Measurements from ENCODE around the gene CCL5.

The CCL5 gene

DNA sequence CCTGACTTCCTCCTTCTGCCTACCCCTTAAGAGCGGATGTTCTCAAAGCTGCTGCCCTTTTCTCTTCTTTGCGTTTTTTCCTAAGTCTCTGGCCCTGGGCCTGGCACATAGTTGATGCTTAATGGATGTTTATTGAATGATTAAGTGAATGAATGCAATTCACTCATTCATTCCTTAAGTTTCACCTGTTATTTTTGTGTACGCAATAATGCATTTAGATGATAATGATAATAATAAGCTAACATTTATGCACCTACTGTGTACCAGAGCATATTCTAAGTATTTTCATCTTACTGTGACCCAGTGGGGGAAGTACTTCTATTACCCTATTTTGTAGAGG is 4.4 kb downstream of the CCL5 start:
- Histone ChIP-seq H3K9me3 (ENCODE audit: insufficient read depth, low read length) (no peaks in the 10 kb centered on the region), H3K36me3 (ENCODE audit: insufficient read depth, insufficient read length, low read length) (no peaks in the 10 kb centered on the region), H3K4me3 (ENCODE audit: insufficient read length, low read depth) (no peak overlapping the region), H3K27me3 (ENCODE audit: insufficient read depth, insufficient read length) (no peaks in the 10 kb centered on the region), H3K9ac (ENCODE audit: insufficient read length, low read depth) (no peak overlapping the region), H3K4me1 (ENCODE audit: insufficient read depth, insufficient read length) (no peaks in the 10 kb centered on the region)
- no peak for DNase-seq (ENCODE audit: low read depth, low spot score)
- TF ChIP-seq SUZ12 (IDR thresholded peaks at IDR 0.05; ENCODE audit: extremely low read depth, insufficient read depth, insufficient read length) (no peak), ZNF274 (IDR thresholded peaks at IDR 0.05; ENCODE audit: low read depth, low read length) (no peak), YY1 (IDR thresholded peaks at IDR 0.05; ENCODE audit: insufficient read depth, insufficient read length) (no peak)

DNA sequence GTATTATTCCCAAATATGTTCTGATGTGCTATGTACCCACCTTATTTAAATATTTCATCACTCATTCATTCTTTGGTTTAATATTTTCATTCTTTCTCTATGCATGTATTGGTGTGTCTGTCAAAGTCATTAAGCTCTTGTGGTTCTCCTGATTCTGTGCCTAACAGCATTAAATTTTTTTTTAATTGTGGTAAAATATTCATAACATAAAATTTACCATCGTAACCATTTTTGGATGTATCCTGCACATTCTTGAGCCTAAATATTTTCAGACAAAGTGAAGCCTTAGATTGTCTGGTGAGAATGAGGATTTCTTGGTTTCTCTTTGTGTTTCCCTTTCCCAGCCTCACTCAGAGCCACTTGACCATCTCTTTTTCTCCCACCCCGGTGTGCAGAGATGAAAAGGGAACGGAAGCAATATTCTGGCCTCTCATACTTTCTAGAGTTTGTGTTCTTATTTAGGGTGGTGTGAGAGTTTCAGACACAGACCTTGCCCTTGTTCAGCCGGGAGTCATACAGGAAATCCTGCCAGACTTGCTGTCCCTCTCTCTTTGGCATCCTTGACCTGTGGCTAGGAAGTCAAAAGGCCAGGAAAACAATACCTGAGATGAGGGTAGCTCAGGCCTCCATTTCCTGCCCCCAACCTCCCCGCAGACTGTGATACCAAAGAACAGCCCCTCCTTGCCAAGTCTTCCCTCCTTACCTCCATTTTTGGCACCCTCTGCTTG is 4.9 kb downstream of the CCL5 start:
- Histone ChIP-seq H3K9ac (ENCODE audit: insufficient read length, low read depth) (no peak overlapping the region), H3K36me3 (ENCODE audit: insufficient read depth, insufficient read length, low read length) (no peaks in the 10 kb centered on the region), H3K4me3 (ENCODE audit: insufficient read length, low read depth) (no peak overlapping the region), H3K27me3 (ENCODE audit: insufficient read depth, insufficient read length) (no peaks in the 10 kb centered on the region), H3K4me1 (ENCODE audit: insufficient read depth, insufficient read length) (no peaks in the 10 kb centered on the region), H3K9me3 (ENCODE audit: insufficient read depth, low read length) (no peaks in the 10 kb centered on the region)
- no peak for DNase-seq (ENCODE audit: low read depth, low spot score)
- no peak for TF ChIP-seq ZNF274 (IDR thresholded peaks at IDR 0.05; ENCODE audit: low read depth, low read length)
- TF ChIP-seq YY1 (IDR thresholded peaks at IDR 0.05; ENCODE audit: insufficient read depth, insufficient read length): no peak
- no peak for TF ChIP-seq SUZ12 (IDR thresholded peaks at IDR 0.05; ENCODE audit: extremely low read depth, insufficient read depth, insufficient read length)

DNA sequence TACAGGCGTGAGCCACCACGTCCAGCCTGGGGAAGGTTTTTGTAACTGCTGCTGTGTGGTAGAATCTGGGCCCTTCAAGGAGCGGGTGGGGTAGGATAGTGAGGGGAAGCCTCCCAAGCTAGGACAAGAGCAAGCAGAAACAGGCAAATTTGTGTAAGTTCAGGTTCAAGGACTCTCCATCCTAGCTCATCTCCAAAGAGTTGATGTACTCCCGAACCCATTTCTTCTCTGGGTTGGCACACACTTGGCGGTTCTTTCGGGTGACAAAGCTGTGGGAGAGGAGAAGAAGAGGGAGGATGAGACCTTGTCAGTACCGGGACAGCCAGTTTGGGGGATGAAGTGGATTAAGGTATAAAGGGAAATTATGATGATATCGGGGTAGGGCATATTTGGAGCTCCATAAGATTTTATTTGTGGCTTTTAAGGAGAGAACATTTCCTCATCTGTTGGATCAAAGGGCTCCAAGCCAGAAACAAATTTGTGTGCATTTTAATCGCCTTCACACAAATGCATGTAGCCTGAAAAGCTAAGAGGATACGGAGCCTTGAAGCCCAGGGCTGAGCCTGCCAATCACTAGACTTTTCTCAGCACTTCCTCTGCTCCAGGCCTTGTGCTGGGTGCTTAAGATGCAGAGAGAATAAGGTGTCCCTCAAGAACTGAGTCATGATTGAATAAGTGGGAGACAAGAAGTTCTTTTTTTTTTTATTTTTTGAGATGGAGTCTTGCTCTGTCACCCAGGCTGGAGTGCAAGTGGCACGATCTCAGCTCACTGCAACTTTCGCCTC is 7.8 kb downstream of the CCL5 start:
- no peaks in the 10 kb centered on the region for H3K9me3 ChIP-seq (ENCODE audit: insufficient read depth, low read length)
- DNase-seq (ENCODE audit: low read depth, low spot score): no peak
- H3K27me3 ChIP-seq (ENCODE audit: insufficient read depth, insufficient read length): no peaks in the 10 kb centered on the region
- no peak for TF ChIP-seq ZNF274 (IDR thresholded peaks at IDR 0.05; ENCODE audit: low read depth, low read length)
- TF ChIP-seq YY1 (IDR thresholded peaks at IDR 0.05; ENCODE audit: insufficient read depth, insufficient read length): no peak
- no peak for TF ChIP-seq SUZ12 (IDR thresholded peaks at IDR 0.05; ENCODE audit: extremely low read depth, insufficient read depth, insufficient read length)
- H3K4me3 ChIP-seq (ENCODE audit: insufficient read length, low read depth): no peak overlapping the region
- H3K4me1 ChIP-seq (ENCODE audit: insufficient read depth, insufficient read length): no peaks in the 10 kb centered on the region
- no peaks in the 10 kb centered on the region for H3K36me3 ChIP-seq (ENCODE audit: insufficient read depth, insufficient read length, low read length)
- no peak overlapping the region for H3K9ac ChIP-seq (ENCODE audit: insufficient read length, low read depth)

DNA sequence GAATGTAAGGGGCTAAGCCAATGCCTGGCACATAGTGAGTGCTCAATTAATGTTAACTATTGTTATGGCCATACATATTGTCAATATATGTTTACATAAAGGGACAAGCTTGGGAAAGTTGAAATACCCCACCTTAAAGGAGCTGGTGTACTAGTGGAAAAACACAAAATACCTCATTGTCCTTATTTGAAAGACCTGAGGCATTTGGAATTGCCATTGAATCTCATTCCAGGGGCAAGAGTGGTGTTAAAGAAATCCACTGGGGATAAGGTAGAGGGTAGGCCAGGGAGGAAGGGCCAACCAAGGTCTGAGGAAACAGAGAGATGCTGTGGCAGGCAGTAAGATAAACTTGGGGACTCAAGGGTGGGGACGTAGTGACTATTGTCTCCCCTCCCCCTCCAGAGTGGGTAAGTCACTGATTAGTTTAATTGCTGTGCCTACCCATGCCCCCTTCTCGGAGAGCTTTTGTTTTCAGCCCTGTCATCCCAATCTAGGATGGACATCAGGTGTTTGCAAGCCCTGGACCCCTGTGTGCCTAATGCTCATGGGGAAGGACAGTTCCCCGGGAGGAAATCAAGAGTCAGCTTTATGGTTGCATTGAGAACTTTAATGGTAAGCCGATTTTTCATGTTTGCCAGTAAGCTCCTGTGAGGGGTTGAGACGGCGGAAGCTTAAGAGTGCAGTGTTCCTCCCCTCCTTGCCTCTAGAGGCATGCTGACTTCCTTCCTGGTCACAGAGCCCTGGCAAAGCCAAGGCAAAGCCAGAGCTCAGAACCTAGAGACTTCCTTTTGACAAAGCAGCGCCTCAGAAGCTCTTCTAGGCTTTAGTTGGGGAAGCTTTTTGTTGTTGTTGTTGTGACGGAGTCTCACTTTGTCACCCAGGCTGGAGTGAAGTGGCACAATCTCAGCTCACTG is 9.0 kb downstream of the CCL5 start:
- TF ChIP-seq ZNF274 (IDR thresholded peaks at IDR 0.05; ENCODE audit: low read depth, low read length): no peak
- no peak for TF ChIP-seq YY1 (IDR thresholded peaks at IDR 0.05; ENCODE audit: insufficient read depth, insufficient read length)
- no peak for TF ChIP-seq SUZ12 (IDR thresholded peaks at IDR 0.05; ENCODE audit: extremely low read depth, insufficient read depth, insufficient read length)
- Histone ChIP-seq H3K4me3 (ENCODE audit: insufficient read length, low read depth) (no peak overlapping the region), H3K27me3 (ENCODE audit: insufficient read depth, insufficient read length) (no peaks in the 10 kb centered on the region), H3K9ac (ENCODE audit: insufficient read length, low read depth) (no peak overlapping the region), H3K9me3 (ENCODE audit: insufficient read depth, low read length) (no peaks in the 10 kb centered on the region), H3K36me3 (ENCODE audit: insufficient read depth, insufficient read length, low read length) (no peaks in the 10 kb centered on the region), H3K4me1 (ENCODE audit: insufficient read depth, insufficient read length) (no peaks in the 10 kb centered on the region)
- DNase-seq (ENCODE audit: low read depth, low spot score): no peak

DNA sequence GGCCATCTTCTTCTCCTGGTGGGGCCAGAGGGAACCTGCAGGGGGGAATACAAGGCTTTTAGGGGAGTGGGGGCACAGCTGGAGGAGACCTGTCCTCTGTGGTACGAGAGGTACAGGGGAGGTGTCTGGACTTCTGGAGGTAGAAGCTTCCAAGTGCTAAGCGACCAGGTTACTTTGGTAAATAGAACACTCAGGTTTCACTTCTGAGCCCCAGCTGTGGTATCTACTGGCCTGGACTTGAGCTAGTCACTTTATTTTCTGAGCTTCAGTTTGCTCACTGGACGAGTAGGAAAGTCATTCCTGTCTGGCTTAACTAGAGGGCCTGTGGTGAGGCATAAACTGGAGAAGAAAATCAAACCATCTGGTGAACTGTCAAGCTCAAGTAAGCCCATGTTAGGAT is 11.4 kb downstream of the CCL5 start, which contains the start of gene HEATR9:
TSS of gene HEATR9 (minus strand) at position 155 of the 400 bp plus-strand sequence. CDS start at position 6, 149 bp downstream.
- Histone ChIP-seq H3K4me1 (ENCODE audit: insufficient read depth, insufficient read length) (no peaks in the 10 kb centered on the region), H3K9ac (ENCODE audit: insufficient read length, low read depth) (no peak within 1 kb of the TSS), H3K36me3 (ENCODE audit: insufficient read depth, insufficient read length, low read length) (no peaks in the 10 kb centered on the region), H3K9me3 (ENCODE audit: insufficient read depth, low read length) (no peaks in the 10 kb centered on the region), H3K27me3 (ENCODE audit: insufficient read depth, insufficient read length) (no peaks in the 10 kb centered on the region), H3K4me3 (ENCODE audit: insufficient read length, low read depth) (no peak within 1 kb of the TSS)
- TF ChIP-seq ZNF274 (IDR thresholded peaks at IDR 0.05; ENCODE audit: low read depth, low read length) (no peak), YY1 (IDR thresholded peaks at IDR 0.05; ENCODE audit: insufficient read depth, insufficient read length) (no peak), SUZ12 (IDR thresholded peaks at IDR 0.05; ENCODE audit: extremely low read depth, insufficient read depth, insufficient read length) (no peak)
- DNase-seq (ENCODE audit: low read depth, low spot score): no peak

DNA sequence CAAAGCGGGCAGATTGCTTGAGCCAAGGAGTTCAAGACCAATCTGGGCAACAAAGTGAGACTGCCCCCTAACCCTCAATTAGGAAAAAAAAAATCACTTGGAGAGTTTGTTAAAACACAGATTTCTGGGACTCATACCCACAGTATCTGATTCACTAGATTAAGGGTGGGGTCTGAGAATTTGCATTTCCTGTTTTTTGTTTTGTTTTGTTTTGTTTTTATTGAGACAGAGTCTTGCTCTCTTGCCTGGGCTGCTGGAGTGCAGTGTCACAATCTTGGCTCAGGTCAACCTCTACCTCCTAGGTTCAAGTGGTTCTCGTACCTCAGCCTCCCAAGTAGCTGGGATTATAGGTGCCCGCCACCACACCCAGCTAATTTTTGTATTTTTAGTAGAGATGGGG is 12.6 kb downstream of the CCL5 start:
- Histone ChIP-seq H3K27me3 (ENCODE audit: insufficient read depth, insufficient read length) (no peaks in the 10 kb centered on the region), H3K4me1 (ENCODE audit: insufficient read depth, insufficient read length) (no peaks in the 10 kb centered on the region), H3K4me3 (ENCODE audit: insufficient read length, low read depth) (no peak overlapping the region), H3K36me3 (ENCODE audit: insufficient read depth, insufficient read length, low read length) (no peaks in the 10 kb centered on the region), H3K9ac (ENCODE audit: insufficient read length, low read depth) (no peak overlapping the region), H3K9me3 (ENCODE audit: insufficient read depth, low read length) (no peaks in the 10 kb centered on the region)
- DNase-seq (ENCODE audit: low read depth, low spot score): no peak
- TF ChIP-seq SUZ12 (IDR thresholded peaks at IDR 0.05; ENCODE audit: extremely low read depth, insufficient read depth, insufficient read length): no peak
- no peak for TF ChIP-seq YY1 (IDR thresholded peaks at IDR 0.05; ENCODE audit: insufficient read depth, insufficient read length)
- TF ChIP-seq ZNF274 (IDR thresholded peaks at IDR 0.05; ENCODE audit: low read depth, low read length): no peak

Measured in NT2/D1 (cell line).